C1 segment of cervical spinal cord (tissue), 14 donors: ENCODE results near the gene BPNT1.
"Not testable (repeated sequence)": the region's sequence is repeated elsewhere in the genome, so short reads cannot be mapped to it uniquely, and the experiment has no call there.

Experiments
- DNase-seq, 14 donors: peaks; one replicate each; lab custom pipeline; 2025; lab: John Stamatoyannopoulos, UW

BPNT1 gene

GRCh38 chr1:220084460-220084859, 5.1 kb downstream of the BPNT1 start:
- DNase-seq = no peak

- no peak for DNase-seq
Observed at GRCh38 chr1:220077887-220078286, 11.7 kb downstream of the BPNT1 start.

- no peak for DNase-seq
Observed at GRCh38 chr1:220076861-220077762, 12.5 kb downstream of the BPNT1 start.

GRCh38 chr1:220067269-220068204, 22.1 kb downstream of the BPNT1 start:
- no peak for DNase-seq

- DNase-seq = no peak
Observed at GRCh38 chr1:220062629-220063028, 27.0 kb downstream of the BPNT1 start.

- DNase-seq = no peak
Observed at GRCh38 chr1:220060876-220061275, 28.7 kb downstream of the BPNT1 start.

GRCh38 chr1:220056374-220056773, 33.2 kb downstream of the BPNT1 start:
- no peak for DNase-seq

GRCh38 chr1:220046052-220046930, 43.3 kb downstream of the BPNT1 start, which contains the start of gene EPRS1:
TSS of gene EPRS1 (minus strand) at chr1:220046505. CDS start at chr1:220046388, 117 bp downstream.
- DNase-seq = peak; percentile 32 to 98 (median 82)

GRCh38 chr1:220045356-220046051, 44.1 kb downstream of the BPNT1 start:
- peak in 2 of 14 donors; percentile 3 to 44 for DNase-seq

GRCh38 chr1:220044678-220045355, 44.8 kb downstream of the BPNT1 start:
- DNase-seq = no peak

GRCh38 chr1:220043646-220044045, 45.9 kb downstream of the BPNT1 start:
- DNase-seq = no peak

- DNase-seq = no peak
Observed at GRCh38 chr1:220040028-220040596, 49.5 kb downstream of the BPNT1 start.

GRCh38 chr1:220038640-220039039, 50.9 kb downstream of the BPNT1 start:
- no peak for DNase-seq

- not testable (repeated sequence) for DNase-seq
Observed at GRCh38 chr1:220037810-220038209, 51.8 kb downstream of the BPNT1 start.

GRCh38 chr1:220032911-220033310, 56.7 kb downstream of the BPNT1 start:
- no peak for DNase-seq

- DNase-seq = no peak
Observed at GRCh38 chr1:220031287-220031686, 58.3 kb downstream of the BPNT1 start.

- DNase-seq = peak in 1 of 14 donors; percentile 4
Observed at GRCh38 chr1:220028346-220028895, 61.2 kb downstream of the BPNT1 start.

GRCh38 chr1:220019071-220019470, 70.5 kb downstream of the BPNT1 start:
- no peak for DNase-seq

GRCh38 chr1:220013497-220013896, 76.1 kb downstream of the BPNT1 start:
- no peak for DNase-seq
